G401 (cell line): Measurements from ENCODE around the gene FBXO2. TPM values are rescaled to one million over a fixed set of nuclear protein-coding genes. Genes with fewer than 3 reads are reported as not detected.

Experiments
- DNase-seq: peaks from one replicate; pipeline ENCODE4 v3.0.0-alpha.2; 2015; ENCODE audit warnings: low spot score
- in situ Hi-C: cut with HindIII; loops from 2 replicates; pipeline ENCODE4 v1.10.0; 2016; ENCODE audit warnings: low sequenced_read_pairs, mixed read lengths
- total RNA-seq: library from RNA; depleted of rRNA; stranded (reverse); fragments of >200 nt; shearing (Covaris generic); gene quantifications from 2 replicates; pipeline ENCODE4 v1.2.3, GENCODE V29; 2014

FBXO2 gene
- total RNA-seq, 1 experiment from 2014 or later = 138 TPM

DNA sequence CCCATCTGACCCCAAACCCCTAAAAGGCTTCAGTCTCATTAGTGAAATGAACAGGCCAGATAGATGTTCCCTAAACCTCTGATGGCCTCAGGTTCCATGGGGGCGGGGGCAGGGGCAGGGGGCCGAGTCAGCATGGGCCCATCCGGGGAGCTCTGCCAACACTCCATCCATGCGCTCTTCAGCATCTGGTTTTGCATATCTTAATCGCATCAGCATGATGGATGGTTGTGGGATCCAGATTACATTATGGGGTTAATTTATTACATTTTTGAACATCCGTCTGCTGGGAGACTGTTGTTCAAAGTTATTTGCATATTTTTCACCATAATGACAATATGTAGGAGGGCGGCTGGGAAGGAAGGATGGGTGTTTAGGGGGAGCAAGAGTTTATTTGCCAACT, 29.8 kb upstream of the FBXO2 start:
- in situ Hi-C loops = no loop called here
- DNase-seq = no peak

DNA sequence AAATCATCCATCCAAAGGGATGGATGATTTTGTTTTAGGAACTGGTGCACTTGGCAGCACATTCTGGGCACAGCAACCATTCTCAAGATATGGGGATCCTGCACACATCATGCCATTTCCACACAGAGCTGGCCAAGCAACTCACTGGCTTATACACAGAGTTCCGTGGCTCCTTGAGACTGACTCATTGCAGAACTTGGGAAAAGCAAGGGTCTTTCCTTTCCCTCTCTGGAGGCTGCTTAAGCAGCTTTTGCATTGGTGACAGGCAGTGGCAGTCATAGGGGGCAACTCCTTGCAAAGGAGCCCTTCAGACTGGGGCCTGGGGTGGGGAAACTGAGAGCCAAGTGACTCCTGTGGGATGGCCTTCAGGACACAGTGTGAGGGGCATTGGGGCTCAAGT, 28.6 kb upstream of the FBXO2 start:
- in situ Hi-C loops = no loop called here
- no peak for DNase-seq

- in situ Hi-C loops = no loop called here
- no peak for DNase-seq
Measured at GRCh38 chr1:11682287-11682771, 28.1 kb upstream of the FBXO2 start.

DNA sequence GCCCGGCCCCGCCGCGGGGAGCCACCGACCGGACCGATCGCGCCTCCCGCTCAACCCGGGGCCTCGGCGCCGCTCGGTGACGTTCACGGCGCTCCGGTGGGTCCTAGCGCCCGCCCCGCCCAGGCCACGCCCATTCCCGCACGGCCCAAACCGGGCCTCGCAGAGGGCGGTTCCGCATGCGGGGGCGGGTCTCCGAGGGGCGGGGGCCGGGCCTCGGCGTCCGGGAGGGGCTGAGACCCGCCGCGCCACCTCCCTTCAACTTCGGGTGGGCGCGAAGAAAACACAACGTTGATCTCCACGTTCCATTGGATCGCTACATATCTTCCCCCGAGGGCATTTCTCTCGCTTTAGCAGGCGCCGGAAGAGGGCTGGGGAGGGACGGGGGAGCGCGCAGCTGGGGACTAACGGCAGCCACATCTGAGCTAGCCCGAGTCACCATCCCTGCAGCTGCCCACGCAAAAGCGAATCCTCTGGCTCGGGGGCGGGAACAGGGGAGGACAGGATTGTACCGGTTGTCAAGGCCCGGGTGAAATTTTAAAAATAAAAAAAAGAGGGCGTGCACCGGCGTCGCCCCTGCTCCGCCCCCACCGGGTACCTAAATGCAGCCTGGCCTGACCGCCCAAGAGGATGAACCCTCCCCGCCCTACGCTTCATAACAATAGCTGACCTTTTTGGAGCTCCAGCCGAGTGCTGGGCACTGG, 27.0 kb upstream of the FBXO2 start, which contains the start of gene MAD2L2:
Gene MAD2L2, minus strand, starts transcription at position 78 of the 701 bp plus-strand sequence. CDS start 547 bp downstream, outside the sequence.
- DNase-seq = peak; percentile 85
- in situ Hi-C loops = no loop called here

DNA sequence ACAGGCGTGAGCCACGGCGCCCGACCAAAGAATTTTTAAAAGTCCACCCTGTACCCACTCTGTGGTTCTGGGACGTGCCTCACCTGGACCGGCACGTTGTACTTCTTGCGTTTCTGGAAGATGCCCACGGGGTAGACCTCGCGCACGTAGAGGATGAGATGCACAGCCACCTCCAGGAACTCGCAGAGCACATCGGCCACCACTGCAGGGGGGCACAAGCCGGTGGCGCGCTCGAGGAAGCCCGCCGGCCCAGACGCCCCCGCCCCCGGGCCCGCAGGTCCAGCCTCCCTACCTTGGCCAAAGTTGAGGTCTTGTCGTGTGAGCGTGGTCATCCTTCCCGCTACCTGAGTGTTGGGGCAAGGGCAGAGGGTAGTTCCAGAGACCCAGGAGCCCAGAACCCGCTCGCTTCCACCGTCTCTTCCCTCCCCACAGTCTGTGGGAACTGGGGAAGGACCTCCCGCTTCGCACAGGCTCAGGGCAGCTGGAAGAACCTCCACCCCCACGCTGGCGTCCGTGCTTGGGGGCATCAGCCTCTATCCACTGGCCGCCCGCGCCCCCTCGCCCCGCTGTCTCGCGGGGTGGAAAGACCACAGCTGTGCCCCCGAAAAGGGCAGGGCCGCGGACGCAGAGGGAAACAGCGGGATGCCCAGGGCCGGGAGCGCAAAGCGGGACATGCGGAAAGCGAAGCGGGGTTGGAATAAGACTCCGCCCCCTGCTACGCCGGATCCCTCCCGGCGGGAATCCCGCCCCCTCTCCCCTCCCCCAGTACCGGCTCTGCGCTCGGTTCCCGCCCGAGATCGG, 26.2 kb upstream of the FBXO2 start:
- no peak for DNase-seq
- in situ Hi-C loops = no loop called here

GRCh38 chr1:11678442-11678841, 24.2 kb upstream of the FBXO2 start:
- DNase-seq = no peak
- in situ Hi-C loops = no loop called here

GRCh38 chr1:11676386-11677103, 22.3 kb upstream of the FBXO2 start:
- no peak for DNase-seq
- in situ Hi-C loops = no loop called here

GRCh38 chr1:11675325-11675724, 21.1 kb upstream of the FBXO2 start:
- no peak for DNase-seq
- in situ Hi-C loops = no loop called here

GRCh38 chr1:11674488-11674887, 20.3 kb upstream of the FBXO2 start:
- in situ Hi-C loops = no loop called here
- DNase-seq = no peak

DNA sequence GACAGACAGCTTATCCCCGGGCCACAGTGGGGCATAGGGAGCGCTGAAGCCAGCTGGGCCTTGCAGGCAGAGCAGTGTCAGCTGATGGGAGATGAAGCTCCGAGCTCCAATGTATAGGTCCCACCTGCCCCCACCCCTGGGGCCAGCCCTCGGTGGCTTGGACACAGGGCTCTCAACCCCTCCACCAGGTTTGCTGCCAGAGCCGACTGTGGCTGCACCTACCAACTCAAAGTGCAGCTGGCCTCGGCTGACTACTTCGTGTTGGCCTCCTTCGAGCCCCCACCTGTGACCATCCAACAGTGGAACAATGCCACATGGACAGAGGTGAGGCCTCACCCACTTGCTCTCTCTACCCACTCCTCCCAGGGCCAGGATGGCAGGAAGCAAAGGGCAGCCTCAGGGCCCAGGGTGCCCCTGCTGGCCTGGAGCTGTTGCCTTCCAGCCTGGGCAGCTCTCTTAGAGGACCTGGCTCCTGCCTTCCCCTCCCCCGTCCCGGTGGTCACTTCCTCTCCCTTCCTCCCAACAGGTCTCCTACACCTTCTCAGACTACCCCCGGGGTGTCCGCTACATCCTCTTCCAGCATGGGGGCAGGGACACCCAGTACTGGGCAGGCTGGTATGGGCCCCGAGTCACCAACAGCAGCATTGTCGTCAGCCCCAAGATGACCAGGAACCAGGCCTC, 19.0 kb upstream of the FBXO2 start:
- in situ Hi-C loops = no loop called here

DNA sequence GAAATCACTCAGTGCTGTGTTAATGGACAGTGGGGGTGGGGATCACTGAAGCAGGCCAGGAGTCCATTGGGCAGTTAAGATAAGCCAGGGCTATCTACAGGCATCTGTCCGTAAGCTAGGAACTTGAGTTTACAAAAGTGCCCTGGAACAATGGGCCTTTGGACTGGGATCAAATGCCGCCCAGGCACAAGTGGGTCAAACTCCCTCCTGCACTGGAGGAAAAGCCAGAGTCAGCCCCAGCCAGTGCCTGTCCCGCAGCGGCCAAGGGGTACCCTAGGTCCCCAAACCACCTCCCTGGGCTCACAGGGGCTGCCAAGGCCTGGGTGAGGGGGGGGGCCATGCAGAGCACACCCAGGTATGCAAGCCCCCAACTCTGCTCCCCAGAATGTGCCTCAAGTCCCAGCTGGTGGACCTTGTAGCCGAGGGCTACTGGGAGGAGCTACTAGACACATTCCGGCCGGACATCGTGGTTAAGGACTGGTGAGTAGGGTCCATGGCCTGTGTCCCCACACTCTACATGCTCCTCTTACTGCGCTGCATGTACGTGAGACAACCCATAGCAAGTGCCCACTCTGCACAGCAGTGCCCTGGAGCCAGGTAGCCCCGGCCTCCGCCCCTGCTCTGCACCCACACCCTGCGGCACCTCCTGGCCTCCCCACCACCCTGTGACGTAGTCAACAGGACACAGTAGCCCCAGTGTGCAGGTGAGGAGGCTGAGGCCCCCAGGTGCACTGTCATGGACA, 17.5 kb upstream of the FBXO2 start:
- DNase-seq = no peak
- in situ Hi-C loops = no loop called here

More for the DNA sequence above, 19.0 kb upstream of the FBXO2 start:
- no peak for DNase-seq

DNA sequence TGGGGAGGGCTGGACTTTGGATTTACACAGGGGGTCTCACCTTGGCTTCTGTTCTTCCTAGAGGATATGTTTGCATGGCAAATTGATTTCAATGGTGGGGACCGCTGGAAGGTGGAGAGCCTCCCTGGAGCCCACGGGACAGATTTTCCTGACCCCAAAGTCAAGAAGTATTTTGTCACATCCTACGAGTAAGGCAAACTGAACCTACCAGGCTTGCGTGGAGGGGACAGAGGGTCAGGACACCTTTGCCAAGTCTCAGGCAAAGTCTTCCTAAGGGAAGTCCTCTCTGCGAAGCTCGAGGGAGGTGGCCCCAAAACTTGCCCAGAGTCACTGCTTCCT, 16.9 kb upstream of the FBXO2 start:
- in situ Hi-C loops = no loop called here
- no peak for DNase-seq

GRCh38 chr1:11670747-11671146, 16.5 kb upstream of the FBXO2 start:
- in situ Hi-C loops = no loop called here
- DNase-seq = no peak

GRCh38 chr1:11668516-11668915, 14.3 kb upstream of the FBXO2 start:
- in situ Hi-C loops = no loop called here
- DNase-seq = no peak

- DNase-seq = peak; percentile 53
- in situ Hi-C loops = no loop called here
Measured at GRCh38 chr1:11664336-11665065, 10.3 kb upstream of the FBXO2 start.

DNA sequence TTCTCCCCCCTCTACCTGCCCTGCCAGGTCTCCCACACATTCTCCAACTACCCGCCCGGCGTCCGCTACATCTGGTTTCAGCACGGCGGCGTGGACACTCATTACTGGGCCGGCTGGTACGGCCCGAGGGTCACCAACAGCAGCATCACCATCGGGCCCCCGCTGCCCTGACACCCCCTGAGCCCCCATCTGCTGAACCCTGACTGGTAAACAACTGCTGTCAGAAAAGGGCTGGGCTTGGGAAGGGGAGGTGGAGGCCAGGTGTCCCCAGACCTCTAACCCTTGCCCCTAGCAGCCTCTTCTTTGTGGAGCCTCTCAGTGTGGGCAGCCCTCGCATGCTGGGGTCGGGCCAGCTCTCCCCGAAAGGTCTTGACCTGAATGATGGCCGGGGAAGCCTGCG, 6.9 kb upstream of the FBXO2 start:
- no peak for DNase-seq
- in situ Hi-C loops = no loop called here

DNA sequence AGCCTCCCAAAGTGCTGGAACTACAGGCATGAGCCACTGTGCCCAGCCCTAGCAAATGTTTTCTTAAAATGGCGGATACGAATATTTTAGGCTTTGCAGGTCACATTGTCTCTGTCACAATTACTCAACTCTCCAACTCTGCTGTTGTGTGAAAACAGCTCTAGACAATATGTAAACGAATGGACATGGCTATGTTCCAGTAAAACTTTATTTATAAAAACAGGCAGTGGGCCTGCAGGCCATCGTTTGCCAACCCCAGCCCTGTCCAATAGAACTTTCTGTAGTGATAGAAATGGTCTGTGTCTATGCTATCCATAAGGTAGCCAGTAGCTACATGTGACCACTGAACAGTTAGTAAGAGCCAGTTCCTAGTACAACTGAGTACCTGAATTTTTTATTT, 5.5 kb upstream of the FBXO2 start:
- in situ Hi-C loops = no loop called here
- no peak for DNase-seq

DNA sequence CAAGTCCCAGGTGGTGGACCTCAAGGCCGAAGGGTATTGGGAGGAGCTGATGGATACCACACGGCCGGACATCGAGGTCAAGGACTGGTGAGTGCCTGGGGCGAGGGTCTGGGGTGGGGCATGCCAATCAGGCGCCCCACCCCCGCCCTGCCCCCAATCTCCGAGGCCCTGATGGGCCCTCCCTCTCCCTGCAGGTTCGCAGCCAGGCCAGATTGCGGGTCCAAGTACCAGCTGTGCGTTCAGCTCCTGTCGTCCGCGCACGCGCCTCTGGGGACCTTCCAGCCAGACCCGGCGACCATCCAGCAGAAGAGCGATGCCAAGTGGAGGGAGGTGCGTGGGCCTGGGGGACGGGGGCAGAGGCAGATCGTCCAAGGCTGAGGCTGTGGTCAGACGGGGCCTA, 4.3 kb upstream of the FBXO2 start:
- in situ Hi-C loops = no loop called here
- DNase-seq = no peak
